Measurements from ENCODE around the gene IGFBP4. TPM values are rescaled to one million over a fixed set of nuclear protein-coding genes. Genes with fewer than 3 reads are reported as not detected.
A peak's percentile ranks its signal among the peaks of the same experiment; 100 is the strongest.
"Not testable (repeated sequence)": the region's sequence is repeated elsewhere in the genome, so short reads cannot be mapped to it uniquely, and the experiment has no call there.

Gene IGFBP4
- total and polyA plus RNA-seq, 2 donors (not counting 1 experiment from before 2014, with no cell fraction given): 436 to 1,130 TPM

DNA sequence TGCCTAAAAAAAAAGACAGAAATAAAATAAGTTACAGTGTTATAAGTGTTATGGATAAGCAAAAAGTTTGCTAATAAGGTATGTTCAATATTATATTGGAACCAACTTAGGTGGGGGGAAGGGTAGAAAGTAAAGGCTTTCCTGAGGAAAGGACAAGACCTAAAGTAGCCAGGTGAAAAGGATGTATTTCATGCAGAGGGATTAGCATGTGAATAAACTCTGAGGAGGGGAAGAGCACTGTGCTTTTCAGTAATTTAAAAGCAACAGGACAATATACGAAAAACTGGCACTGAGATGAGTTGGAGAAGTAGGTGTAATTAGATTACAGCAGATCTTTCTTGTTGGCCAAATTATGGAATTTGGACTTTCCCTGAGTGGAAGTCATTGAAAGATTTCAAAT, 33.2 kb upstream of the IGFBP4 start:
- H3K27ac ChIP-seq (ENCODE audit: insufficient read depth, low read length): no peak overlapping the region
- H3K4me3 ChIP-seq (replicated peaks in 1 of 4; ENCODE audit: control extremely low read depth in 1 of 4, insufficient read depth in 1 of 4, low read depth in 3 of 4, low read length in 4 of 4): no peak overlapping the region
- H3K36me3 ChIP-seq (ENCODE audit: control insufficient read depth, insufficient read depth, low read length): peaks cover 5% of the 10 kb centered on the region
- peak overlapping the region; percentile 25 for H2AFZ ChIP-seq (ENCODE audit: low read length)
- no peak for DNase-seq (ENCODE audit: low read depth in 2 of 2)
- TF ChIP-seq, protein P1, sequence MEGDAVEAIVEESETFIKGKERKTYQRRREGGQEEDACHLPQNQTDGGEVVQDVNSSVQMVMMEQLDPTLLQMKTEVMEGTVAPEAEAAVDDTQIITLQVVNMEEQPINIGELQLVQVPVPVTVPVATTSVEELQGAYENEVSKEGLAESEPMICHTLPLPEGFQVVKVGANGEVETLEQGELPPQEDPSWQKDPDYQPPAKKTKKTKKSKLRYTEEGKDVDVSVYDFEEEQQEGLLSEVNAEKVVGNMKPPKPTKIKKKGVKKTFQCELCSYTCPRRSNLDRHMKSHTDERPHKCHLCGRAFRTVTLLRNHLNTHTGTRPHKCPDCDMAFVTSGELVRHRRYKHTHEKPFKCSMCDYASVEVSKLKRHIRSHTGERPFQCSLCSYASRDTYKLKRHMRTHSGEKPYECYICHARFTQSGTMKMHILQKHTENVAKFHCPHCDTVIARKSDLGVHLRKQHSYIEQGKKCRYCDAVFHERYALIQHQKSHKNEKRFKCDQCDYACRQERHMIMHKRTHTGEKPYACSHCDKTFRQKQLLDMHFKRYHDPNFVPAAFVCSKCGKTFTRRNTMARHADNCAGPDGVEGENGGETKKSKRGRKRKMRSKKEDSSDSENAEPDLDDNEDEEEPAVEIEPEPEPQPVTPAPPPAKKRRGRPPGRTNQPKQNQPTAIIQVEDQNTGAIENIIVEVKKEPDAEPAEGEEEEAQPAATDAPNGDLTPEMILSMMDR (conservative IDR thresholded peaks at IDR 0.05 in 1 of 2, IDR thresholded peaks at IDR 0.05 in 1 of 2; ENCODE audit: low read depth in 1 of 2, low read length in 2 of 2): no peak
- no peak for TF ChIP-seq EZH2 (IDR thresholded peaks at IDR 0.05; ENCODE audit: low read length, missing control alignments)
- no peaks in the 10 kb centered on the region for H3K9me3 ChIP-seq (ENCODE audit: control insufficient read depth, insufficient read depth, low read depth, low read length)
- H3K4me2 ChIP-seq (ENCODE audit: extremely low read depth, insufficient read depth, low read length): no peak overlapping the region
- H3K9ac ChIP-seq (ENCODE audit: insufficient read depth, low read length): no peak overlapping the region
- H3K4me1 ChIP-seq (ENCODE audit: control insufficient read depth, extremely low read depth, insufficient read depth, low read length): no peaks in the 10 kb centered on the region
- H3K27me3 ChIP-seq (ENCODE audit: control insufficient read depth, insufficient read depth, low read length): no peaks in the 10 kb centered on the region
- no peaks in the 10 kb centered on the region for H4K20me1 ChIP-seq (ENCODE audit: control insufficient read depth, extremely low read depth, insufficient read depth, low read length)
- peaks cover 10% of the 10 kb centered on the region for H3K79me2 ChIP-seq (ENCODE audit: control insufficient read depth, insufficient read depth, low read length)

DNA sequence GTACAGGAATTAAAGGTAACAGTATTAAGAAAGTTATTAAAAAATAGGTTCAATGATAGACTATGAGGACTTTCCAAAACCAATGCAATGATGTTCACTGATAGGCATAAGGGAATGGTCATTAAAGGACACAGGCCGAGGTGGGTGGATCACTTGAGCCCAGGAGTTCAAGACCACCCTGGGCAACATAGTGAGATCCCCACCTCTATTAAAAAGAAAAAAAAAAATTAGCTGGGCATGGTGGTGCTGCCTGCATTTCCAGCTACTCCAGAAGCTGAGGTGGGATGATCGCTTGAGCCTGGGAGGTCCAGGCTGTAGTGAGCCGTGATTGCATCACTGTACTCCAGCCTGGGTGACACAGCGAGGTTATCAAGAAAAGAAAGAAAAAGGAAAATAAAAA, 31.4 kb upstream of the IGFBP4 start:
- Histone ChIP-seq H3K36me3 (ENCODE audit: control insufficient read depth, insufficient read depth, low read length) (peaks cover 2% of the 10 kb centered on the region), H3K27me3 (ENCODE audit: control insufficient read depth, insufficient read depth, low read length) (no peaks in the 10 kb centered on the region), H3K4me2 (ENCODE audit: extremely low read depth, insufficient read depth, low read length) (no peak overlapping the region), H4K20me1 (ENCODE audit: control insufficient read depth, extremely low read depth, insufficient read depth, low read length) (no peaks in the 10 kb centered on the region), H3K79me2 (ENCODE audit: control insufficient read depth, insufficient read depth, low read length) (peaks cover 27% of the 10 kb centered on the region), H3K9ac (ENCODE audit: insufficient read depth, low read length) (no peak overlapping the region), H3K4me3 (replicated peaks in 1 of 4; ENCODE audit: control extremely low read depth in 1 of 4, insufficient read depth in 1 of 4, low read depth in 3 of 4, low read length in 4 of 4) (no peak overlapping the region), H3K9me3 (ENCODE audit: control insufficient read depth, insufficient read depth, low read depth, low read length) (no peaks in the 10 kb centered on the region), H2AFZ (ENCODE audit: low read length) (no peak overlapping the region), H3K4me1 (ENCODE audit: control insufficient read depth, extremely low read depth, insufficient read depth, low read length) (peaks cover 5% of the 10 kb centered on the region), H3K27ac (ENCODE audit: insufficient read depth, low read length) (no peak overlapping the region)
- TF ChIP-seq, protein P1 (conservative IDR thresholded peaks at IDR 0.05 in 1 of 2, IDR thresholded peaks at IDR 0.05 in 1 of 2; ENCODE audit: low read depth in 1 of 2, low read length in 2 of 2): no peak
- TF ChIP-seq EZH2 (IDR thresholded peaks at IDR 0.05; ENCODE audit: low read length, missing control alignments): no peak
- no peak for DNase-seq (ENCODE audit: low read depth in 2 of 2)

DNA sequence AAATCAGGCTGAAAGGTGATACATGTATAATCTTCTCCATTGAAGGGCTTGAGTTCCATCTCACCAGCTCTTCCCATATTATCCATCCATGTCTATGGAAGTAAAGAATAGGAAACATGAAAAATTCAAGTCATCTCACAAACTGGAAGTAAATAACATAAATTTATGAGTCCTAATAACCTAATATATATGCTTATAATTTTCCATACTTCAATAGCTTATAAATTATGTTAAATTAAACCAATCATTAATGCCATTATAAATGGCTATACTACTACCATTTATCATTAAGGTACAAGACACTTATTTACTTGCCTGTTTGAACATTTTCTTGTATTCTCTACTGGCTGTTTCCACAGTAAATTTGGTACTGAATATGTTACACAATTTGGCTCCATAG, 30.4 kb upstream of the IGFBP4 start:
- Histone ChIP-seq H3K79me2 (ENCODE audit: control insufficient read depth, insufficient read depth, low read length) (peaks cover 36% of the 10 kb centered on the region), H3K27me3 (ENCODE audit: control insufficient read depth, insufficient read depth, low read length) (no peaks in the 10 kb centered on the region)
- DNase-seq (ENCODE audit: low read depth in 2 of 2): no peak

DNA sequence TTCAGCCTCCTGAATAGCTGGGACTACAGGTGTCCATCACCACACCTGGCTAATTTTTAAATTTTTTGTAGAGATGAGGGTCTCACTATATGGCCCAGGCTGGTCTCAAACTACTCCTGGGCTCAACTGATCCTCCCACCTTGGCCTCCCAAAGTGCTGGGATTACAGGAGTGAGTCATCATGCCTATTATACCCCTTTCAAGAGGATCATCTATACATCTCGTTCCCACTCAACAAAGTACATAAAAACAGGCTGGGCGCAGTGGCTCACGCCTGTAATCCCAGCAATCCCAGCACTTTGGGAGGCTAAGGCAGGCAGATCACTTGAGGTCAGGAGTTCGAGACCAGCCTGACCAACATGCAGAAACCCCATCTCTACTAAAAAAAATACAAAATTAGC, 28.9 kb upstream of the IGFBP4 start:
- not testable (repeated sequence) for H3K27me3 ChIP-seq (ENCODE audit: control insufficient read depth, insufficient read depth, low read length); H3K4me3 ChIP-seq (replicated peaks in 1 of 4; ENCODE audit: control extremely low read depth in 1 of 4, insufficient read depth in 1 of 4, low read depth in 3 of 4, low read length in 4 of 4); H2AFZ ChIP-seq (ENCODE audit: low read length); H3K9ac ChIP-seq (ENCODE audit: insufficient read depth, low read length); H4K20me1 ChIP-seq (ENCODE audit: control insufficient read depth, extremely low read depth, insufficient read depth, low read length); DNase-seq (ENCODE audit: low read depth in 2 of 2); H3K4me2 ChIP-seq (ENCODE audit: extremely low read depth, insufficient read depth, low read length); H3K4me1 ChIP-seq (ENCODE audit: control insufficient read depth, extremely low read depth, insufficient read depth, low read length); H3K36me3 ChIP-seq (ENCODE audit: control insufficient read depth, insufficient read depth, low read length); H3K9me3 ChIP-seq (ENCODE audit: control insufficient read depth, insufficient read depth, low read depth, low read length)
- Histone ChIP-seq H3K79me2 (ENCODE audit: control insufficient read depth, insufficient read depth, low read length) (peaks cover 36% of the 10 kb centered on the region), H3K27ac (ENCODE audit: insufficient read depth, low read length) (peak overlapping the region; percentile 46)

More for the DNA sequence above, 30.4 kb upstream of the IGFBP4 start:
- Histone ChIP-seq H3K4me3 (replicated peaks in 1 of 4; ENCODE audit: control extremely low read depth in 1 of 4, insufficient read depth in 1 of 4, low read depth in 3 of 4, low read length in 4 of 4) (no peak overlapping the region), H4K20me1 (ENCODE audit: control insufficient read depth, extremely low read depth, insufficient read depth, low read length) (no peaks in the 10 kb centered on the region), H3K4me2 (ENCODE audit: extremely low read depth, insufficient read depth, low read length) (no peak overlapping the region), H3K9me3 (ENCODE audit: control insufficient read depth, insufficient read depth, low read depth, low read length) (no peaks in the 10 kb centered on the region), H3K36me3 (ENCODE audit: control insufficient read depth, insufficient read depth, low read length) (peaks cover 2% of the 10 kb centered on the region), H3K4me1 (ENCODE audit: control insufficient read depth, extremely low read depth, insufficient read depth, low read length) (peaks cover 5% of the 10 kb centered on the region), H3K9ac (ENCODE audit: insufficient read depth, low read length) (no peak overlapping the region), H2AFZ (ENCODE audit: low read length) (no peak overlapping the region), H3K27ac (ENCODE audit: insufficient read depth, low read length) (no peak overlapping the region)
- TF ChIP-seq, protein P1 (conservative IDR thresholded peaks at IDR 0.05 in 1 of 2, IDR thresholded peaks at IDR 0.05 in 1 of 2; ENCODE audit: low read depth in 1 of 2, low read length in 2 of 2): no peak
- no peak for TF ChIP-seq EZH2 (IDR thresholded peaks at IDR 0.05; ENCODE audit: low read length, missing control alignments)
